Hair follicle dermal papilla cell (primary cell): ENCODE results near the gene SMIM29. TPM values are rescaled to one million over a fixed set of nuclear protein-coding genes. Genes with fewer than 3 reads are reported as not detected.

Experiments used
- small RNA-seq: library from RNA; depleted of rRNA; stranded (forward); fragments of <200 nt; gene quantifications from one replicate; pipeline ENCODE3, GENCODE V24; 2012
- total RNA-seq: library from RNA; depleted of rRNA; stranded (reverse); fragments of >200 nt; gene quantifications from 2 replicates; pipeline ENCODE4 v1.2.3, GENCODE V29; 2012

The SMIM29 gene
- total RNA-seq, result 17.0 and 24.3 TPM in 2 replicates

DNA sequence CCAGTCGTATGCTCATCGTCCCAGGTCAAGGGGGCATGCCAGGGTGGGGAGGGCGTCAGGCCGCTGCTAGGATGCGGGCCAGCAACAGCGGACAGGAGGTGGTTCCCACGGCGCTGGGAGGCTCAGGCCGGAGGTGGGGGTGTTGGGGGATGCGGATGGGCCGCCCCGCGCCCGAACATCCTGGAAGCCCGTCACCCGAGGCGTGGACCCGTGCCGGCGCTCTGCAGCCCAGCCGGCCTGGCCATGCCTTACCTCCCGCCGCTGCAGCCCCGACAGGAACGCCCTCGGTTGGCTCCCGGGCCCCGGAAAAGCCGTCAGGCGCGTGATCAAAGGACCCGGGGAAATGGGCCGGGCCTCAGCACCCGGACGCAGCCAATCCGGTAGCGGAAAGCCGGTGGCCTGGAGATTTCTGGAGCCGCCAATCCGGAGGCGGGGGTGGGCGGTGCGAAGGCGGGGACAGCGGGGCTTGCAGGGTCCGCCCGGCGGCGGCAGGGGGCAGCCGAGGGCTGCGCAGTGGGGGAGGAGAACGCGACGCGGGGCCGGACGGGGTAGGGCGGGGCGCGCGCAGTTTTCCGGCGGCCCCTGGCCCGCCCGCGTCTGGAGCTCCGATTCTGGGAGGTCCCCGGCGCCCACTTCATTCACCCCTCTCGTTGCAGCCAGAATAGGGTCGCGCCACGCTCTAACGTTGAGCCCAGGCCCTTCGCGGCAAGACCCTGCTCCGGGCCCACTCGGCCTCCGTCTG, at the start of gene SMIM29:
SMIM29 (minus strand) TSS at position 280 of the 742 bp plus-strand sequence. CDS start 1,215 bp downstream, outside the sequence.

DNA sequence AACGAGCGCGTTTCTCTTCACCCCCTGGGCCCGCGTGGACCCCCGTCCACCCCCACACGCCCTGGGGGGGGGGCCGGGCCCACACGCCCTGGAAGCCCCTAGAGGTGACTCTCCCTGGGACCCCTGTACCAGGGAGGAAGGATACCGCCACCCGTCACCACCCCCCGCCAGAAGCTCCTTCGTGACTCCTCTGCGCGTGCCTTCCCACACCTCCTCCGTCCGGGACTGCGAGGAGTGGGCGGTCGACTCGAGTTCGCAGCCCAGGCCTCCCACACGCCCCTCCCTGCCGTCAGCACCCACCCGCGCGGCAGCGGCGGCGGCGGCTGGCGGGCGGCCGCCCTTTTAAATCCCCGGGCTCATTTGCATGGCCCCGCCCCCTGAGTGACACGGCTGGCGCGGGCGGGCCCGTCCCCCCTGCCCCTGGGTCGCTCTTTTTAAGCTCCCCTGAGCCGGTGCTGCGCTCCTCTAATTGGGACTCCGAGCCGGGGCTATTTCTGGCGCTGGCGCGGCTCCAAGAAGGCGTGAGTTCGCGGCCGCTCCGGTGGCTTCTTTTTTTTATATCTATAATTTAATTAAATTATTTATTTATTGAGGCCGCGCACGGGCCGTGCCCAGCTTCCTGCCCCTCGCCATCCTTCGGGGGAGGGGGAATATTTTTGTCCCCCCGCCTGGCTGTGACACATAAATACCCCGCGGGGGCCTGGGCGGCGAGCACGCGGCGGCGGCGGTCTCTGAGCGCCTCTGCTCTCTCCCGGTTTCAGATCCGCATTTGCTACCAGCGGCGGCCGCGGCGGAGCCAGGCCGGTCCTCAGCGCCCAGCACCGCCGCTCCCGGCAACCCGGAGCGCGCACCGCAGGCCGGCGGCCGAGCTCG, 12.1 kb downstream of the SMIM29 start, which contains the start of gene HMGA1:
HMGA1 (plus strand) TSS at position 431 of the 873 bp plus-strand sequence. CDS start 3,908 bp downstream, outside the sequence.

Small RNA genes within 50 kb of the gene (small RNA-seq; reads per million reads assigned to genes)
- not detected for gene MIR6835

Other genes with a start within 250 kb of the SMIM29 start
- not detected in 2 replicates for gene GRM4, start 102.9 kb downstream of the SMIM29 start, total RNA-seq
- gene HMGA1, start 12.1 kb downstream of the SMIM29 start, total RNA-seq, result 46.4 and 70.6 TPM in 2 replicates
- 31.7 and 38.9 TPM in 2 replicates for gene NUDT3, start 143.7 kb upstream of the SMIM29 start, total RNA-seq
- gene RPS10, start 177.1 kb upstream of the SMIM29 start, total RNA-seq, result 1,414 and 1,516 TPM in 2 replicates
- gene PACSIN1, start 217.1 kb upstream of the SMIM29 start, total RNA-seq, result under 0.01 TPM in 1 of 2 replicates, not detected in the other